ENCODE results near the gene ATXN7L1. TPM values are rescaled to one million over a fixed set of nuclear protein-coding genes. Genes with fewer than 3 reads are reported as not detected.
A peak's percentile ranks its signal among the peaks of the same experiment; 100 is the strongest.
"Not testable (repeated sequence)": the region's sequence is repeated elsewhere in the genome, so short reads cannot be mapped to it uniquely, and the experiment has no call there.

ATXN7L1 gene
- total RNA-seq, 1 experiment from 2014 or later: 29.9 TPM

- BruUV-seq (replicated peaks): no TSS peak
- intact Hi-C loops (cut with micrococcal nuclease; ENCODE audit: unreplicated experiment): no loop called here
- peak; percentile 74 for DNase-seq (ENCODE audit: low spot score)
- CTCF ChIA-PET: interaction anchor here (1.1 kb wide), 1 partner anchor 9 kb away, joined by 6 read pairs; the partner anchor contains the start of gene ATXN7L1
- Histone ChIP-seq H3K27me3 (replicated peaks; ENCODE audit: insufficient read depth, low read depth, low read length, poor library complexity) (no peaks in the 10 kb centered on the region), H3K36me3 (ENCODE audit: insufficient read depth, low read length, poor library complexity, severe bottlenecking) (no peaks in the 10 kb centered on the region), H3K9me3 (ENCODE audit: low read depth, low read length, poor library complexity, severe bottlenecking) (no peaks in the 10 kb centered on the region), H3K4me1 (ENCODE audit: insufficient read depth, low read length, poor library complexity, severe bottlenecking) (peaks cover 30% of the 10 kb centered on the region), H3K4me3 (ENCODE audit: low read depth, low read length, poor library complexity, severe bottlenecking) (no peak overlapping the region), H3K27ac (ENCODE audit: low read depth, low read length, poor library complexity, severe bottlenecking) (no peak overlapping the region)
- POLR2A ChIA-PET (ENCODE audit: low non-redundant PET): no interaction called here
- TF ChIP-seq, protein P1, sequence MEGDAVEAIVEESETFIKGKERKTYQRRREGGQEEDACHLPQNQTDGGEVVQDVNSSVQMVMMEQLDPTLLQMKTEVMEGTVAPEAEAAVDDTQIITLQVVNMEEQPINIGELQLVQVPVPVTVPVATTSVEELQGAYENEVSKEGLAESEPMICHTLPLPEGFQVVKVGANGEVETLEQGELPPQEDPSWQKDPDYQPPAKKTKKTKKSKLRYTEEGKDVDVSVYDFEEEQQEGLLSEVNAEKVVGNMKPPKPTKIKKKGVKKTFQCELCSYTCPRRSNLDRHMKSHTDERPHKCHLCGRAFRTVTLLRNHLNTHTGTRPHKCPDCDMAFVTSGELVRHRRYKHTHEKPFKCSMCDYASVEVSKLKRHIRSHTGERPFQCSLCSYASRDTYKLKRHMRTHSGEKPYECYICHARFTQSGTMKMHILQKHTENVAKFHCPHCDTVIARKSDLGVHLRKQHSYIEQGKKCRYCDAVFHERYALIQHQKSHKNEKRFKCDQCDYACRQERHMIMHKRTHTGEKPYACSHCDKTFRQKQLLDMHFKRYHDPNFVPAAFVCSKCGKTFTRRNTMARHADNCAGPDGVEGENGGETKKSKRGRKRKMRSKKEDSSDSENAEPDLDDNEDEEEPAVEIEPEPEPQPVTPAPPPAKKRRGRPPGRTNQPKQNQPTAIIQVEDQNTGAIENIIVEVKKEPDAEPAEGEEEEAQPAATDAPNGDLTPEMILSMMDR (conservative IDR thresholded peaks at IDR 0.05; ENCODE audit: low read depth, low read length): no peak
- TF ChIP-seq EZH2 (IDR thresholded peaks at IDR 0.05; ENCODE audit: borderline replicate concordance, low read depth, low read length, poor library complexity, severe bottlenecking): no peak
Observed at GRCh38 chr7:105885387-105886111, 9.2 kb upstream of the ATXN7L1 start.

- H3K36me3 ChIP-seq (ENCODE audit: insufficient read depth, low read length, poor library complexity, severe bottlenecking); BruUV-seq (replicated peaks); H3K27ac ChIP-seq (ENCODE audit: low read depth, low read length, poor library complexity, severe bottlenecking); H3K9me3 ChIP-seq (ENCODE audit: low read depth, low read length, poor library complexity, severe bottlenecking); CTCF ChIA-PET; DNase-seq (ENCODE audit: low spot score); intact Hi-C loops (cut with micrococcal nuclease; ENCODE audit: unreplicated experiment); H3K4me3 ChIP-seq (ENCODE audit: low read depth, low read length, poor library complexity, severe bottlenecking); H3K27me3 ChIP-seq (replicated peaks; ENCODE audit: insufficient read depth, low read depth, low read length, poor library complexity); POLR2A ChIA-PET (ENCODE audit: low non-redundant PET): not testable (repeated sequence)
- H3K4me1 ChIP-seq (ENCODE audit: insufficient read depth, low read length, poor library complexity, severe bottlenecking): peaks cover 30% of the 10 kb centered on the region
Observed at GRCh38 chr7:105883179-105883578, 6.8 kb upstream of the ATXN7L1 start.

- no TSS peak for BruUV-seq (replicated peaks)
- peaks cover 16% of the 10 kb centered on the region for H3K4me1 ChIP-seq (ENCODE audit: insufficient read depth, low read length, poor library complexity, severe bottlenecking)
- CTCF ChIA-PET: no interaction called here
- no peaks in the 10 kb centered on the region for H3K36me3 ChIP-seq (ENCODE audit: insufficient read depth, low read length, poor library complexity, severe bottlenecking)
- POLR2A ChIA-PET (ENCODE audit: low non-redundant PET): no interaction called here
- DNase-seq (ENCODE audit: low spot score): no peak
- TF ChIP-seq EZH2 (IDR thresholded peaks at IDR 0.05; ENCODE audit: borderline replicate concordance, low read depth, low read length, poor library complexity, severe bottlenecking): no peak
- TF ChIP-seq, protein P1 (conservative IDR thresholded peaks at IDR 0.05; ENCODE audit: low read depth, low read length): no peak
- H3K27ac ChIP-seq (ENCODE audit: low read depth, low read length, poor library complexity, severe bottlenecking): no peak overlapping the region
- no peaks in the 10 kb centered on the region for H3K9me3 ChIP-seq (ENCODE audit: low read depth, low read length, poor library complexity, severe bottlenecking)
- intact Hi-C loops (cut with micrococcal nuclease; ENCODE audit: unreplicated experiment): no loop called here
- no peaks in the 10 kb centered on the region for H3K27me3 ChIP-seq (replicated peaks; ENCODE audit: insufficient read depth, low read depth, low read length, poor library complexity)
- no peak overlapping the region for H3K4me3 ChIP-seq (ENCODE audit: low read depth, low read length, poor library complexity, severe bottlenecking)
Observed at GRCh38 chr7:105881439-105881838, 5.0 kb upstream of the ATXN7L1 start.
